GM12892 (cell line): Measurements from ENCODE around the gene SF3B2.
"Not testable (repeated sequence)": the region's sequence is repeated elsewhere in the genome, so short reads cannot be mapped to it uniquely, and the experiment has no call there.

Source experiments
- DNase-seq: peaks from one replicate; pipeline ENCODE4 v3.0.0; 2011; ENCODE audit not compliant: insufficient read length
- FAIRE-seq: peaks from 2 replicates; lab custom pipeline; 2011; peaks lifted over from hg19 to GRCh38; lab: Jason Lieb, UNC
- POLR2A ChIP-seq: IDR thresholded peaks from 2 replicates; pipeline ENCODE4 v1.6.1; 2011; ENCODE audit warnings: low read depth, low read length, control low read depth
- POLR2AphosphoS5 ChIP-seq: IDR thresholded peaks from 2 replicates; pipeline ENCODE4 v1.6.1; 2011; ENCODE audit warnings: low read depth, low read length, control low read depth
- TAF1 ChIP-seq: IDR thresholded peaks from 2 replicates; pipeline ENCODE4 v1.6.1; 2011; ENCODE audit warnings: low read depth, mild to moderate bottlenecking, control low read depth, low read length, borderline replicate concordance

Gene SF3B2

DNA sequence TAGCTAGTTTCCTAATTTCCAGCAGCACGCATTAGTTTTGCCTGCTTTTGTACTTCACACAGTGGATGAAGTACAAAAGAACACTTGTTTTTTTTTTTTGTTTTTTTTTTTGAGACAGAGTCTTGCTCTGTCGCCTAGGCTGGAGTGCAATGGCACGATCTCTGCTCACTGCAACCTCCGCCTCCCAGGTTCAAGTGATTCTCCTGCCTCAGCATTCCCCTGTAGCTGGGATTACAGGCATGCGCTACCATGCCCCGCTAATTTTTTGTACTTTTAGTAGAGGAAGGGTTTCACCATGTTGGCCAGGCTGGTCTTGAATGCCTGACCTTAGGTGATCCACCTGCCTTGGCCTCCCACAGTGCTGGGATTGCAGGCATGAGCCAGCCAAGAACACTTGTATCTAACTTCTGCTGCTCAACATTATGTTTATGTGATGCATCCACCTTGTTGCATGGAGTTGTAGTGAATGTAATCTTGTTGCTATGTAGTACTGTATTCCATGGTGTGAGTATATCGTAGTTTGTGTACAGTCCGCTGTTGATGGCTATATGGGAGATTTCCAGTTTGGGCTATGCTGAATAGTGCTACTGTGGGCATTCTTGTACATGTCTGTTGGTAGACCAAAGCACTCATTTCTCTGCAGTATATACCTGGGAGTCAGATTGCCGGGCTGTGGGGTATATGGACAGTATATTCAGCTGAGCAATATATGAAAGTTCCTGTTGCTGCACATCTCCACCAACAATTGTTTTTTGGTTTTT, 35.2 kb downstream of the SF3B2 start:
- TF ChIP-seq POLR2A (no peak), POLR2AphosphoS5 (no peak), TAF1 (no peak)
- FAIRE-seq, result peak; percentile 83
- DNase-seq, result no peak

DNA sequence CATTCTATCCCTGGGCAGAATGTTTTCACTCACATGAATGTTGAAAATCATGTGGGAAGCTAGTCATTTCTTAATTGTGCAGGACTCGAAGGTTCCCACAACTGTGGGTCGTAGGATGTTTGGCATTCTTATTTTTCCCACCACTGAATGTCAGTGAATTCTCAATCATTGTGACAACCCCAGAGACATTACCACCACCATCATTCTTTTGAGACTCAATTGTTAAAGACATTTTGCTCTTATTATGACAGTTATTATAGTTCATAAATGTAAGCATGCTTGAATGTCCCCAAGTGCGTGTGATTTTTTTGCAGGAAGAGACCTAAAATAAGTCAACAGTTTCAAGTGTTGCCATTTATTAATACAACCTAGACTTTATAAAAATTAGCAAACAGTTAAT, 36.9 kb downstream of the SF3B2 start:
- DNase-seq (no peak), FAIRE-seq (peak; percentile 30)
- no peak for TF ChIP-seq POLR2A
- TF ChIP-seq POLR2AphosphoS5, result no peak
- TF ChIP-seq TAF1, result no peak

DNA sequence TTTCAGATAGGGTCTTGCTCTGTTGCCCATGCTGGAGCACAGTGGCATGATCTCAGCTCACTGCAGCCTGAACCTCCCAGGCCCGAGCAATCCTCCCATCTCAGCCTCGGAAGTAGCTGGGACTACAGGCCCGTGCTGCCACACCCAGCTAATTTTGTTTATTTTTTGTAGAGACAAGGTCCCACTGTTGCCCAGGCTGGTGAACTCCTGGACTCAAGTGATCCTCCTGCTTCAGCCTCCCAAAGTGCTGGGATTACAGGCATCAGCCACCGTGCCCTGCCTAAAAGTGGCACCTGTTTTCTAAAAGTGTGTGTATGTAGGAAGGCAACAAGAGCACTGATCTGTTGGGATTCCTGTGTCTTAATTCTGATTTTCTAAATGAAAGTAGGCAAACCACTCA, 38.1 kb downstream of the SF3B2 start:
- FAIRE-seq (no peak), DNase-seq (no peak)
- TF ChIP-seq TAF1, result no peak
- no peak for TF ChIP-seq POLR2AphosphoS5
- no peak for TF ChIP-seq POLR2A

DNA sequence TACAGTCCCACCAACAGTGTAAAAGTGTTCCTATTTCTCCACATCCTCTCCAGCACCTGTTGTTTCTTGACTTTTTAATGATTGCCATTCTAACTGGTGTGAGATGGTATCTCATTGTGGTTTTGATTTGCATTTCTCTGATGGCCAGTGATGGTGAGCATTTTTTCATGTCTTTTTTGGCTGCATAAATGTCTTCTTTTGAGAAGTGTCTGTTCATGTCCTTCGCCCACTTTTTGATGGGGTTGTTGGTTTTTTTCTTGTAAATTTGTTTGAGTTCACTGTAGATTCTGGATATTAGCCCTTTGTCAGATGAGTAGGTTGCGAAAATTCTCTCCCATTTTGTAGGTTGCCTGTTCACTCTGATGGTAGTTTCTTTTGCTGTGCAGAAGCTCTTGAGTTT, 40.0 kb downstream of the SF3B2 start:
- FAIRE-seq, DNase-seq: not testable (repeated sequence)

DNA sequence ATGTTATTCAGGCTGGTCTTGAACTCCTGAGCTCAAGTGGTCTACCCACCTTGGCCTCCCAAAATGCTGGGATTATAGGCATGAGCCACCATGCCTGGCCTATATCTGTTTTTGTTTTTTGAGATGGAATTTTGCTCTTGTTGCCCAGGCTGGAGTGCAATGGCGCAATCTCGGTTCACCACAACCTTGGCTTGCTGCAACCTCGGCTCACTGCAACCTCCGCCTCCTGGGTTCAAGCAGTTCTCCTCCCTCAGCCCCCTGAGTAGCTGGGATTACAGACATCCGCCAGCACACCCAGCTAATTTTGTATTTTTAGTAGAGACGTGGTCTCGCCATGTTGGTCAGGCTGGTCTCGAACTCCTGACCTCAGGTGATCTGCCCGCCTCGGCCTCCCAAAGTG, 47.6 kb downstream of the SF3B2 start:
- FAIRE-seq, result not testable (repeated sequence)

DNA sequence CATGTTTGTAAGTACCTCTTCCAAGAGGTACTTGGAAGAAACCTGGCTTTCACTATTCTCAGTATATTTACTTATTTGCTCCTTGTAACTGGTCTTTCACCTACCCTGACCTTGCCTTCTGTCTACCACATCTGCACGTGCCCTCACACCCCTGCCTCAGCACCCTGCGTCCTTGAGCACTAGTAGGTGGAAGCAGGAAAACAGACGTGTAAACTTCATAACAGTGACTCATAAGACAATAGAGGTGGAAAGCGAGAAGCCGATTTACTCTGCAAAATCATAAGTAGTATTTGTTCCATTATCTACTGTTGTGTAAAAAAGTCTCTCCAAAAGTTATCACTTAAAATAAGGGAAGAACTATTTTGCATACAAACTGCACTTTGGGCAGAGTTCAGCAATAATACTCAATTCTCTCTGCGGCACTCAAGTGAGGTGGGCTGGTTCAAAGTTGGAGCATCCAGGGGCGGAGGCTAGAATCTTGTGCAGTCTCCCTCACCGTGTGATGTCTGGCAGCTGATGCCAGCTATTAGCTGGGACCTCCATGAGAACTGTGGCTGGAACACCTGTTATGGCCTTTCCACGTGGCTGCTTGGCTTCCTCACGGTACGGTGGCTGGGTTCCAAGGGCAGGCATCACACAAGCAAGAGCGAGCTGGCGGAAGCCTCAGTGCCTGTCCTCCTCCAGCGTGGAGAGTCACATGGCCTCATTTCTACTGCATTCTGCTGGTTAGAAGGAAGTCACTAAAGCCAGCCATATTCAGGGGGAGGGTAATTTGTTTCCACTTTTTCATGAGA, 48.3 kb downstream of the SF3B2 start:
- peak; percentile 94 for FAIRE-seq
- TF ChIP-seq TAF1 (no peak), POLR2A (peak; percentile 61), POLR2AphosphoS5 (peak; percentile 55; the same call in 1 of the 2 replicates)
- peak; percentile 37 for DNase-seq

More for the DNA sequence above, 47.6 kb downstream of the SF3B2 start:
- not testable (repeated sequence) for DNase-seq

DNA sequence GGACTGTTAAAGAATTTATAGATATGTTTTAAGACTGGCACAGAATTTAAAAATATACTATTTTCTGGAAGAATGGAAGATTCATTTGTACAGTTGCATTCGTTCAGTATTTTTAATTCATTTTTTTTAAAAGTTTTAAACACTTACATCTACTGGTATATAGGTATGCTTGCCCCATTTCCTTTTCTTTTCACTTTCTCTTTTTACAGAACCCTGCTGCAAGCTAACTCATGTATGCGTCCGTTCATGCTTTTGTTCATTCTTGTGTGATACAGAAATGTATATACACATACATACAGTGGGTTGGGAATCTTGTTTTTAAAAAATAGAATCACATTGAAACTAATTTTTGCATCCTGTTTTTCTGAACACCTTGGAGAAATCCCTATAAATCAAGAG, 48.9 kb downstream of the SF3B2 start:
- DNase-seq (no peak), FAIRE-seq (peak; percentile 53)
- TF ChIP-seq POLR2A (no peak), TAF1 (no peak), POLR2AphosphoS5 (no peak)

DNA sequence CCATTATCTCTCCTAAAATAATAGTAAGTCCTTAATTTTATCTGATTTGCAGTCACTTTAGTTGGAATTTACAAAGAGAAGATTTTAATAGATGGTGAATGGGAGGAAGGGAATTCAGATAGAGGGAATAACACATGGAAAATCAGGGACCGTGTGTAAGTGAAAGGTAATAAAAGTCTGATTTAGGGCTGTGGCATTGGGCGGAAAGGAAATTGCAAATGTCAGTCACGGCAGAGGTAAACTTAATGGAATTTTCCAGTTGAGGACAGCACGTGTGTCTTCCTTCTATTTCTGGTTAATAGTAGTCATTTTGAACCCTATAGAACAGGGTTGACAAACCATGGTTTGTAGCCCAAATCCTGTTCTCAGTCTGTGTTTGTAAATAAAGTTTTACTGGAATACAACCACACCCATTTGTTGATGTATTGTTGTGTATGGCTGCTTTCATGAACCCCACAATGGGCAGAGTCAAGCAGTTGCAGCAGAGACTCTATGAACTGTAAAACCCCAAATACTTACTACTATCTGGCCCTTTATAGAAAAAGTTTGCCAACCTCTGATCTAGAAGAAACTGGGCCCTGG, 52.0 kb downstream of the SF3B2 start:
- no peak for FAIRE-seq
- TF ChIP-seq POLR2A, result no peak
- no peak for TF ChIP-seq POLR2AphosphoS5
- no peak for TF ChIP-seq TAF1
- no peak for DNase-seq

DNA sequence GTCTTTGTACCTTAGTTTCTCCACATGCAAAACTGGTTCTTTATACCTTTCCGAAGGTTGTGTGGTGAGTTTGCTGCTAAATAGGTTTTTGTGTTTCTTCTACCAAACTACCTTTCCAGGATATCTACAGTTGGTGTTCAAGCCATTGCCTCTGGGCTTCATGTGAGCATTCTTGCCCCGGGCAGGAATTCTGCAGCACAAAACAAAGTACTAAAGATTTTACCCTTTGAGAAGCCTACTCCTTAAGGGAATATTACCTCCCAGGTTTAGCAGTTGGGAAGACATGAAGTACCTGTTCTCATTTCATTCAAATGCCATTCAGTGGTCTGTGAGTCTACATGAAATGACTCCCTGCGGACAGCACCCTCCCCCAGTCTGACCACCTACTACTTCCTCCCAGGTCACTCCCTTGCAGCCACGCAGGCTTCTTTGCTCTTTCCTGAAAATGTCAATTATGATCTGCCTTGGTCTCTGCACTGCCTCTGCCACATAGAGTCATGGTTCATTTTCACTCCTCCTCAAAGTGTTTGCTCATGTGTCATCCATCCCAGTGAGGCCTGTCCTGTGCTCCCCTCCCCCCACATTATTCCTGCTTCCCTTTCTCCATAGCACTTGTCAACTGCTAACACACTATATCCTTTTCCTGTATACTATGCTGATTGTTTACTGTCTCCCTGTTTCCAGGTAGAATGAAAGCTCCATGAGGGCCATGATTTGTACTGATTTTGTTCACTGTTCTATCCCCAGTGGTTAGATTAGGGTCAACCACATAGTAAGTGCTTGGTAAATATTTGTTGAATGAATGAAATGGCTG, 54.8 kb downstream of the SF3B2 start:
- DNase-seq (no peak), FAIRE-seq (peak; percentile 93)

DNA sequence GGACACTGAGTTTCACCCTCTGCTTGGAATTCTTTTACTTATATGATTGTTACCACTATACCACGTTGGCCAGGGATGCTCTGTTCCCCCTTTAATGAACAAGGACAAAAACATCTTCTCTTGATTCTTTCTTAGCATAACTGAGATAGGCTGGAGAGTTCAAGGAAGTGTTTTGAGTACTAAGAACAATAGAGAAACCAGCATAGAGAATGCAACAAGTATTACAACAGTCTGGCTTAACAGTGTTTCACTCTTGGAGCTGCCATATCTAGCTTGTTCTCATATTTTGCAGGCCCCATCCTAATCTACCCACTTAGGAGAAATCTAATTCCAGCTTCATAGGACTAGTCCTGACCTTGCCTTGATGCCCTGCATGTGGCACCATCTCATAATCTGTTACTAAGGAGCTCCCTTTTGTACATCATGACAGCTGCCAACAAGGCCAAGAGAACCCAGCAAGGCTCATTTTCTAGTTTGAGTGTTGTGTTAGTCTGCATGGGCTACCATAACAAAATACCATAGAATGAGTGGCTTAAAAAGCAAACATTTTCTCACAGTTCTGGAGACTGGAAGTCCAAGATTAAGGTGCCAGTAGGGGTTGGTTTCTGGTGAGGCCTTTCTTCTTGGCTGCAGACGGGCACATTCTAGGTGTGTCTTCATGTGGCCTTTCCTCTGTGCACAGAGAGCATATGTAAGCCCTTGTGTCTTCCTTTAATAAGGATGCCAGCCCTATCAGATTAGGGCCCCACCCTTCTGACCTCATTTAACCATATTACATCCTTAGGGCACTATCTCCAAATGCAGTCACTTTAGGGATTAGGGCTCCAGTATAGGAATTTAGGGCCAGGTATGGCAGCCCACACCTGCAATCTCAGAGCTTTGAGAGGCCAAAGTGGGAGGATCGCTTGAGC, 55.7 kb downstream of the SF3B2 start:
- FAIRE-seq (peak; percentile 33), DNase-seq (no peak)
- TF ChIP-seq TAF1 (no peak), POLR2AphosphoS5 (no peak), POLR2A (no peak)

More for the DNA sequence above, 54.8 kb downstream of the SF3B2 start:
- TF ChIP-seq POLR2AphosphoS5 (no peak), TAF1 (no peak), POLR2A (no peak)

DNA sequence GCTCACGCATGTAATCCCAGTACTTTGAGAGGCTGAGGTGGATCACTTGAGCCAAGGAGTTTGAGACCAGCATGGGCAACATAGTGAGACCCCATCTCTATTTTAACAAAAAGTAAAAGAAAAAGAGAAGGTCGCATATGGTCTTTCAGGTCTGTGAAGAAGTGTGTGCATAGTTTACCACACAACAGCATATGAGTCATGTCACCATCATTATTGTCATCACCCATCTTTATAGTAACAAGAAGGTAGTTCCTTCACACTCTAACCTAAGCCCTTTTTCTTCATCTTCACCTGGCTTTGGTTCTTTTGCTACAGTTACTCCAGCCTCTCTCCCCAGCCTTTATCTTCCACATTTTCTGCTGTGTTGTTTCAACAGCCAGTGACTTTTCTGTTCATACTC, 57.1 kb downstream of the SF3B2 start:
- FAIRE-seq (no peak), DNase-seq (no peak)
- TF ChIP-seq POLR2A (no peak), POLR2AphosphoS5 (no peak), TAF1 (no peak)
